Peyer's patch (tissue), 4 donors: ENCODE data around the gene RIPK4. TPM values are rescaled to one million over a fixed set of nuclear protein-coding genes. Genes with fewer than 3 reads are reported as not detected.
A peak's percentile ranks its signal among the peaks of the same experiment; 100 is the strongest.

Experiments
- DNase-seq, 3 donors: peaks; one replicate each; pipeline ENCODE4 v3.0.0-alpha.2; 2017 to 2019
- H3K27ac ChIP-seq, 4 donors: fragments of 200-600 bp; sonication (generic); one replicate each; pipeline ENCODE4 v1.5.1; 2016 to 2019
- H3K27me3 ChIP-seq, 2 donors: fragments of 200-600 bp; sonication (generic); one replicate each; pipeline ENCODE4 v1.5.1; 2019
- H3K36me3 ChIP-seq, 3 donors: fragments of 200-600 bp; sonication (generic); one replicate each; pipeline ENCODE4 v1.5.1; 2016 to 2019
- H3K4me1 ChIP-seq, 4 donors: fragments of 200-600 bp; sonication (generic); one replicate each; pipeline ENCODE4 v1.5.1; 2016 to 2019
- H3K4me3 ChIP-seq, 4 donors: fragments of 200-600 bp; sonication (generic); 1 replicate in 3 of 4; 2 replicates in 1 of 4; pipeline ENCODE4 v1.5.1; 2016 to 2019; ENCODE audit warnings: mild to moderate bottlenecking in 1 of 4
- H3K9me3 ChIP-seq, 4 donors: fragments of 200-600 bp; sonication (generic); one replicate each; pipeline ENCODE4 v1.5.1; 2016 to 2019; ENCODE audit warnings: mild to moderate bottlenecking in 1 of 4
- POLR2A ChIP-seq, 2 donors: fragments of 450-650 bp; IDR thresholded peaks; one replicate each; pipeline ENCODE4 v1.5.1; 2017; ENCODE audit warnings: antibody characterized with exemption in 2 of 2, mild to moderate bottlenecking in 2 of 2, moderate library complexity in 2 of 2
- total RNA-seq, 4 donors: library from RNA; depleted of rRNA; stranded (reverse); fragments of >200 nt; gene quantifications; one replicate each; pipeline ENCODE4 v1.1.0, GENCODE V29; 2016
- TF ChIP-seq, protein P1 (sequence below), 6 experiments: fragments of 450-650 bp in 4 of 6; fragments of 200-600 bp in 2 of 6; sonication (generic) in 1 of 6; IDR thresholded peaks; one replicate each; pipeline ENCODE4 v1.5.1; 2017 to 2019; ENCODE audit warnings: antibody characterized with exemption in 6 of 6, mild to moderate bottlenecking in 3 of 6, moderate library complexity in 1 of 6

Gene RIPK4
- total RNA-seq, 4 donors from 2014 or later = 5.0 to 62.5 (median 31.3) TPM

GRCh38 chr21:41705546-41706262 is 61.1 kb downstream of the RIPK4 start:
- Histone ChIP-seq H3K4me1 (peaks cover 0 to 31% (median 4%) of the 10 kb centered on the region in 4 donors), H3K27me3 (no peaks in the 10 kb centered on the region), H3K4me3 (no peak overlapping the region), H3K9me3 (no peaks in the 10 kb centered on the region), H3K36me3 (no peaks in the 10 kb centered on the region), H3K27ac (peak overlapping the region in 3 of 4 donors; percentile 67 to 90 (median 89))
- peak in 1 of 3 donors; percentile 46 for DNase-seq
- TF ChIP-seq, protein P1, sequence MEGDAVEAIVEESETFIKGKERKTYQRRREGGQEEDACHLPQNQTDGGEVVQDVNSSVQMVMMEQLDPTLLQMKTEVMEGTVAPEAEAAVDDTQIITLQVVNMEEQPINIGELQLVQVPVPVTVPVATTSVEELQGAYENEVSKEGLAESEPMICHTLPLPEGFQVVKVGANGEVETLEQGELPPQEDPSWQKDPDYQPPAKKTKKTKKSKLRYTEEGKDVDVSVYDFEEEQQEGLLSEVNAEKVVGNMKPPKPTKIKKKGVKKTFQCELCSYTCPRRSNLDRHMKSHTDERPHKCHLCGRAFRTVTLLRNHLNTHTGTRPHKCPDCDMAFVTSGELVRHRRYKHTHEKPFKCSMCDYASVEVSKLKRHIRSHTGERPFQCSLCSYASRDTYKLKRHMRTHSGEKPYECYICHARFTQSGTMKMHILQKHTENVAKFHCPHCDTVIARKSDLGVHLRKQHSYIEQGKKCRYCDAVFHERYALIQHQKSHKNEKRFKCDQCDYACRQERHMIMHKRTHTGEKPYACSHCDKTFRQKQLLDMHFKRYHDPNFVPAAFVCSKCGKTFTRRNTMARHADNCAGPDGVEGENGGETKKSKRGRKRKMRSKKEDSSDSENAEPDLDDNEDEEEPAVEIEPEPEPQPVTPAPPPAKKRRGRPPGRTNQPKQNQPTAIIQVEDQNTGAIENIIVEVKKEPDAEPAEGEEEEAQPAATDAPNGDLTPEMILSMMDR (IDR thresholded peaks at IDR 0.05) = no peak
- TF ChIP-seq POLR2A (IDR thresholded peaks at IDR 0.05) = no peak

DNA sequence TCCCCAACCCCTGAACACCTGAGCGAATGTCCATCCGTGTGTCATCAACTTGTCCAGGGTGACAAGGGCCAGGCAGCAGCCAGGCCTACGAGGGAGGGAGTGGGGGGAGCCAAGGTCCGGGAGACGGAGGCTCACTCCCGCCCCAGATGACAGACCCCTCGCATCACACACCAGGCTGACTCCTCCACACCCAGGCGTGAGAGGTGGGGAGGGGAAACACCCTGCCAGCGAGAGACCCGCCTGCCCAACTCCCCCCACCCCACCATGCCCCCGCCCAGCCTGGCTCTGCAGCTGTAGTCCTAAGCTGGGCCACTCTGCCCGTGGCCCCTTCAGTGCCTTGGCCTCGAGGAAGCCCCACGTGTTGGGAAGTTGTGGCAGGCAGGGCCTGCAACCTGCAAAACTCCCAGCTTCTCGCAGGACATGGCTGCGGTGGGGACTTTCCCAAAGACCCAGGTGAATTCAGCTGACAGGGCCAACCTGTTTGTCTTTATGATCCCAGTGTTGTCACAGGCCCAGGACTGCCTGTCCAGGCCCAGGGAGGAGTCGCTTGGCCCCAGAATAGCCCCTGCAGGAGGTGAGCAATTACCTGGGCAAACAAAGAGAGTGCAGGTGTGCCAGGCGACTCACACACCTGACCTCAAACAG is 62.9 kb downstream of the RIPK4 start:
- no peak for TF ChIP-seq POLR2A (IDR thresholded peaks at IDR 0.05)
- TF ChIP-seq, protein P1 (IDR thresholded peaks at IDR 0.05) = peak in 1 of 6 experiments; percentile 3
- peaks cover 0 to 31% (median 4%) of the 10 kb centered on the region in 4 donors for H3K4me1 ChIP-seq
- peak overlapping the region in 3 of 4 donors; percentile 43 to 90 (median 89) for H3K27ac ChIP-seq
- no peaks in the 10 kb centered on the region for H3K36me3 ChIP-seq
- DNase-seq = peak in 2 of 3 donors; percentile 78 to 81
- H3K4me3 ChIP-seq = no peak overlapping the region
- no peaks in the 10 kb centered on the region for H3K27me3 ChIP-seq
- no peaks in the 10 kb centered on the region for H3K9me3 ChIP-seq

DNA sequence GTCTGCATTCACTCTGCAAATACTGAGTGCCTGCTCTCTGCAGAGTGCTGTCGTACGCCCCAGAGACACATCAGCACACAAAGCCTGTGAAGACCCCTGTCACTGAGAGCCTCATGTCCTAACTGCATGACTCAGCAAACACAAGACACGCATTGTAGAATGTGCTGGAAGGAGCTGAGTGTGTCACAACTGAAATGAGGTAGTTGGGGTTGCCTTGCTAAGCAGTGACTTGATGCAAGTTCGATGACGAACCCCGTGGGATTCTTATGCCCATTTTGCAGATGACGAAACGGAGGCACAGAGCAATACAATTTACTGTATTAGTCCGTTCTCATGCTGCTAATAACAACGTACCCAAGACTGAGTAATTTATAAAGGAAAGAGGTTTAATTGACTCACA is 65.1 kb downstream of the RIPK4 start:
- H3K9me3 ChIP-seq = no peaks in the 10 kb centered on the region
- TF ChIP-seq, protein P1 (IDR thresholded peaks at IDR 0.05) = no peak
- TF ChIP-seq POLR2A (IDR thresholded peaks at IDR 0.05) = no peak
- no peak overlapping the region for H3K27ac ChIP-seq

GRCh38 chr21:41699311-41699710 is 67.5 kb downstream of the RIPK4 start:
- Histone ChIP-seq H3K4me3 (no peak overlapping the region), H3K4me1 (peaks cover 0 to 4% (median 0%) of the 10 kb centered on the region in 4 donors), H3K27me3 (no peaks in the 10 kb centered on the region), H3K9me3 (no peaks in the 10 kb centered on the region), H3K36me3 (no peaks in the 10 kb centered on the region), H3K27ac (no peak overlapping the region)
- no peak for TF ChIP-seq POLR2A (IDR thresholded peaks at IDR 0.05)
- TF ChIP-seq, protein P1 (IDR thresholded peaks at IDR 0.05) = no peak
- DNase-seq = peak in 1 of 3 donors; percentile 39

More for the DNA sequence above, 65.1 kb downstream of the RIPK4 start:
- H3K4me3 ChIP-seq = no peak overlapping the region
- DNase-seq = no peak
- peaks cover 0 to 24% (median 4%) of the 10 kb centered on the region in 4 donors for H3K4me1 ChIP-seq
- H3K36me3 ChIP-seq = no peaks in the 10 kb centered on the region
- no peaks in the 10 kb centered on the region for H3K27me3 ChIP-seq

- Histone ChIP-seq H3K36me3 (no peaks in the 10 kb centered on the region), H3K27ac (no peak overlapping the region), H3K4me3 (no peak overlapping the region), H3K9me3 (no peaks in the 10 kb centered on the region), H3K27me3 (no peaks in the 10 kb centered on the region), H3K4me1 (no peaks in the 10 kb centered on the region)
- no peak for DNase-seq
- no peak for TF ChIP-seq POLR2A (IDR thresholded peaks at IDR 0.05)
- TF ChIP-seq, protein P1 (IDR thresholded peaks at IDR 0.05) = no peak
Observed at GRCh38 chr21:41698071-41698470, 68.8 kb downstream of the RIPK4 start.
